Mesendoderm (in vitro differentiated cells): ENCODE results near the gene ADGRG3.

Experiments
- DNase-seq: peaks from one replicate; pipeline ENCODE4 v3.0.0; 2013
- H2AK5ac ChIP-seq: 2 replicates; pipeline ENCODE4 v1.6.1; 2013; ENCODE audit warnings: low read length, inconsistent platforms
- H2BK120ac ChIP-seq: 2 replicates; pipeline ENCODE4 v1.6.1; 2013; ENCODE audit warnings: low read depth, mild to moderate bottlenecking, low read length, moderate library complexity, mixed read lengths
- H2BK15ac ChIP-seq: replicated peaks from 2 replicates; pipeline ENCODE4 v1.6.1; 2013; ENCODE audit warnings: low read depth, mild to moderate bottlenecking, moderate library complexity
- H2BK5ac ChIP-seq: 2 replicates; pipeline ENCODE4 v1.6.1; 2013; ENCODE audit warnings: low read length, inconsistent platforms
- H3K18ac ChIP-seq: 2 replicates; pipeline ENCODE4 v1.6.1; 2013; ENCODE audit warnings: mild to moderate bottlenecking, low read length, mixed read lengths
- H3K23ac ChIP-seq: one replicate; pipeline ENCODE4 v1.6.1; 2013; ENCODE audit warnings: low read length
- H3K27ac ChIP-seq: 2 replicates; pipeline ENCODE4 v1.5.1; 2013; ENCODE audit warnings: low read depth, mild to moderate bottlenecking, inconsistent platforms, low read length, moderate library complexity
- H3K27me3 ChIP-seq: 2 replicates; pipeline ENCODE4 v1.6.1; 2013; ENCODE audit warnings: low read length, control low read depth, mild to moderate bottlenecking, inconsistent platforms; ENCODE audit not compliant: insufficient read depth, poor library complexity
- H3K36me3 ChIP-seq: 2 replicates; pipeline ENCODE4 v1.6.1; 2013; ENCODE audit warnings: low read length, inconsistent platforms; ENCODE audit not compliant: control insufficient read depth, insufficient read depth
- H3K4ac ChIP-seq: one replicate; pipeline ENCODE4 v1.6.1; 2013; ENCODE audit warnings: low read depth, mild to moderate bottlenecking, low read length, moderate library complexity
- H3K4me1 ChIP-seq: 2 replicates; pipeline ENCODE4 v1.6.1; 2013; ENCODE audit warnings: low read depth, low read length, inconsistent platforms; ENCODE audit not compliant: control insufficient read depth
- H3K4me2 ChIP-seq: 2 replicates; pipeline ENCODE4 v1.6.1; 2013; ENCODE audit warnings: low read length
- H3K4me3 ChIP-seq: 2 replicates; pipeline ENCODE4 v1.5.1; 2013; ENCODE audit warnings: mild to moderate bottlenecking, low read length
- H3K56ac ChIP-seq: one replicate; pipeline ENCODE4 v1.6.1; 2013; ENCODE audit warnings: low read length
- H3K79me1 ChIP-seq: 2 replicates; pipeline ENCODE4 v1.6.1; 2013; ENCODE audit warnings: low read length, inconsistent platforms
- H3K79me2 ChIP-seq: 2 replicates; pipeline ENCODE4 v1.6.1; 2013; ENCODE audit warnings: mild to moderate bottlenecking, low read length; ENCODE audit not compliant: control insufficient read depth, insufficient read depth
- H3K9ac ChIP-seq: 2 replicates; pipeline ENCODE4 v1.6.1; 2013; ENCODE audit warnings: low read length, inconsistent platforms
- H4K5ac ChIP-seq: one replicate; pipeline ENCODE4 v1.6.1; 2013; ENCODE audit warnings: low read length
- H4K8ac ChIP-seq: one replicate; pipeline ENCODE4 v1.6.1; 2013; ENCODE audit warnings: low read depth, mild to moderate bottlenecking, control low read depth, low read length, moderate library complexity
- WGBS: extraction: QIAGEN DNeasy Blood & Tissue Kit; methylation state at CpG from one replicate; pipeline ENCODE4 v1.1.7; 2013; ENCODE audit warnings: low lambda C conversion rate, missing lambda C conversion rate; ENCODE audit not compliant: insufficient coverage; ENCODE audit errors: extremely low coverage; 5-methylcytosine and 5-hydroxymethylcytosine counted together

The ADGRG3 gene

DNA sequence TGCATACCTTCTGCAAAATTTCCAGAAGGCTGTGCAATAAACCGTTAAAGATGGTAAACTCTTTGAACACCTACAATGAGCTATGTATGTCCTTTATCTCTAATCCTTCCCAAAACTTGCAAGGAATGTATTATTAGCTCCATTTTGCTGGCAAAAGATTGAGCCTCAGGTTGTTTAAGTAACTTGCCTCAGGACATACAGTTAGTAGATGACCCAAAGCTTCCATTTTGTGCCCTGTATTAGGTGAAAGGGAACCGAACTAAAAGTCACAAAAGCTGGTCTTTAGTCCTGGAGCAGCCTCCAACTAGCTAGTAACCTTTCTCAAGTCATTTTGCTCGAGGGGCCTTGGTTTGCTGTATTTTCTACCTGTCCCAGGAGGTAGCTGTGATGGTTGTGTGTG, 4.3 kb downstream of the ADGRG3 start:
- H4K5ac ChIP-seq = no peak overlapping the region
- H3K79me1 ChIP-seq = no peaks in the 10 kb centered on the region
- no peak overlapping the region for H3K4me2 ChIP-seq
- no peaks in the 10 kb centered on the region for H3K36me3 ChIP-seq
- no peak overlapping the region for H3K27ac ChIP-seq
- DNase-seq = no peak
- no peak overlapping the region for H3K56ac ChIP-seq
- no peak overlapping the region for H3K18ac ChIP-seq
- H3K27me3 ChIP-seq = no peaks in the 10 kb centered on the region
- peaks cover 8% of the 10 kb centered on the region for H3K4me1 ChIP-seq
- no peak overlapping the region for H2BK5ac ChIP-seq
- H4K8ac ChIP-seq = no peak overlapping the region
- no peak overlapping the region for H3K4ac ChIP-seq
- H3K4me3 ChIP-seq = no peak overlapping the region
- WGBS = no CpG with 5 or more reads among the region's 3 CpGs
- H2BK120ac ChIP-seq = no peak overlapping the region
- H2BK15ac ChIP-seq = no peak overlapping the region
- H3K9ac ChIP-seq = no peak overlapping the region
- H3K23ac ChIP-seq = no peak overlapping the region
- H3K79me2 ChIP-seq = no peaks in the 10 kb centered on the region
- H2AK5ac ChIP-seq = no peak overlapping the region

DNA sequence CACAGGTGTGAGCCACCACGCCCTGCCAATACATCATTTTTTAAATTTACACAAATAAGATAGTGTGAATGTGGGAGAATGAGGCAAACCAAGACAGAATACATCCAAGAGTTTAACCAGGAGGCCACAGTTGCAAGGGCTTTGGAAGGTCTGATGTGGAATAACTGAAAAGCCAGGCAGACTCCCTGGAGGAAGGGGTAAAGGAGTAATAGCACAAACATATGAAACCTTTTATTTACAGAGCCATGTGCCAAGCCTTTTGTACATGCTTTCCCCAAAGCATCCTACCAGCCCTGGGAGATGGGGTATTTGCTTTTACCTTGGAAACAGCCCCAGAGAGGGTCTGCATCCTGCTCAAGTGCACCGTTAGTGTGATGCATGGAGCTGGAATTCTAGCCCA, 4.7 kb downstream of the ADGRG3 start:
- Histone ChIP-seq H3K18ac (no peak overlapping the region), H3K79me2 (no peaks in the 10 kb centered on the region), H4K5ac (no peak overlapping the region), H2AK5ac (no peak overlapping the region), H3K23ac (no peak overlapping the region), H3K4me1 (peaks cover 8% of the 10 kb centered on the region), H3K27me3 (no peaks in the 10 kb centered on the region), H3K9ac (no peak overlapping the region), H3K4me2 (no peak overlapping the region), H3K27ac (no peak overlapping the region), H4K8ac (no peak overlapping the region), H3K4ac (no peak overlapping the region), H2BK5ac (no peak overlapping the region), H3K56ac (no peak overlapping the region), H3K36me3 (no peaks in the 10 kb centered on the region), H3K4me3 (no peak overlapping the region), H3K79me1 (no peaks in the 10 kb centered on the region), H2BK120ac (no peak overlapping the region), H2BK15ac (no peak overlapping the region)
- no peak for DNase-seq
- no CpG with 5 or more reads among the region's 2 CpGs for WGBS

DNA sequence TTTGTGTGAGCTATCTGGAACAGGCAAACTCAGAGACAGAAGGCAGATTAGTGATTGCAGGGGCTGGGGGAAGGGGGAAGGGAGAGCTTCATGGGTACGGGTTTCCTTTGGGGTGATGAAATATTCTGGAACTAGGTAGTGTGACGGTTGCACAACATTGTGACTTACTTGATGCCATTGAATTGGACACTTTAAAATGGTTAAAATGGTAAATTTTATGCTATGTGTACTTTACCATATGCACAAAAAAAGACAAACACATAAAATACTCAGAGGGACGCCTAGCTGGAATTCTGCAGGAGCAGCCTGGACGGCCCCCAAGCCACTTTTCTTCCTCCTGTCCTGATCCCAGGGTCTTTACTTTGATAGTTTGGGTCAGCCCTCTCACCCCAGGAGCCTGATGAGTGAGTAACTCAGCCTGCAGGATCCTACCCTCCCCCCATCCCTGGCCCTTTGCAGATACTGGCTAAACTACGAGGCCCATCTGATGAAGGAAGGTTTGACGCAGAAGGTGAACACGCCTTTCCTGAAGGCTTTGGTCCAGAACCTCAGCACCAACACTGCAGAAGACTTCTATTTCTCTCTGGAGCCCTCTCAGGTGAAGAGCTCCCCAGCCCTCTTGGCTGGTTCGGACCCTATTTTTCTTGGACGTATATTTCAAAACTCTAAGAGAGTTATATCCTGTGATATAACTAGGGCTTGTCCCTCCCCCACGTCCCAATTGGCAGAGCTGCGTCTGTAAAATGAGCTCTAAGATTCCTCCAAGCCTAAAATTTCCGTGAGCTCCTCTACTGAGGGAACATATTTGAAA, 7.8 kb downstream of the ADGRG3 start:
- H3K4me3 ChIP-seq = no peak overlapping the region
- H2BK120ac ChIP-seq = no peak overlapping the region
- no peak overlapping the region for H2BK15ac ChIP-seq
- H4K8ac ChIP-seq = no peak overlapping the region
- H3K18ac ChIP-seq = no peak overlapping the region
- H3K4ac ChIP-seq = no peak overlapping the region
- no CpG with 5 or more reads among the region's 12 CpGs for WGBS
- H3K36me3 ChIP-seq = no peaks in the 10 kb centered on the region
- no peaks in the 10 kb centered on the region for H3K79me2 ChIP-seq
- no peaks in the 10 kb centered on the region for H3K27me3 ChIP-seq
- H2AK5ac ChIP-seq = no peak overlapping the region
- no peak overlapping the region for H4K5ac ChIP-seq
- DNase-seq = peak; percentile 83
- peak overlapping the region; percentile 34 for H3K4me2 ChIP-seq
- no peak overlapping the region for H3K23ac ChIP-seq
- H2BK5ac ChIP-seq = no peak overlapping the region
- no peak overlapping the region for H3K9ac ChIP-seq
- H3K4me1 ChIP-seq = peaks cover 8% of the 10 kb centered on the region
- no peaks in the 10 kb centered on the region for H3K79me1 ChIP-seq
- no peak overlapping the region for H3K27ac ChIP-seq
- peak overlapping the region; percentile 7 for H3K56ac ChIP-seq

DNA sequence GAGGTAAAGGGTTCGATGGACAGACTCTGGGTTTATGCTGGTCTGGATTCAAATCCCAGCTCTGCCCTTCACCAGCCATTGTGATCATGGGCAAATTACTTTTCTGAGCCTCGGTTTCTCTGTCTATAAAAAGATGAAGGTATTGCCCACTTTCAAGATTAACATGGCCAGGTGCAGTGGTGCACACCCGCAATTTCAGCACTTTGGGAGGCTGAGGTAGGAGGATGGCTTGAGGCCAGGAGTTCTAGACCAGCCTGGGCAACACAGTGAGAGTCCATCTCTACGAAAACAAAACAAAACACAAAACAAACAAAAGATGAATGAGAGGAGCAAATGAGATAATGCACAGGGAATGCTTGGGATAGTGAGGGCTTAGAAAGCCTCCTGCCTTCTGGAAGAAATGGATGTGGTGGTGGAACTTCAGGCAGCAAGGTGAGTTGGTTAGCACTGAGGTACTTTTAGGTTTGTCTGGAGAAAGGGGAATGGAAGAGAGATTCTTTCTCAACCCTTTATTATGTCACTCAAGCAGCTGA, 8.5 kb downstream of the ADGRG3 start:
- H3K18ac ChIP-seq = no peak overlapping the region
- no peak overlapping the region for H2AK5ac ChIP-seq
- H4K5ac ChIP-seq = no peak overlapping the region
- H3K36me3 ChIP-seq = no peaks in the 10 kb centered on the region
- H2BK15ac ChIP-seq = no peak overlapping the region
- H3K27me3 ChIP-seq = no peaks in the 10 kb centered on the region
- no peak overlapping the region for H2BK5ac ChIP-seq
- H3K9ac ChIP-seq = no peak overlapping the region
- no peaks in the 10 kb centered on the region for H3K79me2 ChIP-seq
- H3K4me1 ChIP-seq = peaks cover 8% of the 10 kb centered on the region
- no peak overlapping the region for H4K8ac ChIP-seq
- no peak overlapping the region for H3K4me3 ChIP-seq
- no peak overlapping the region for H3K4ac ChIP-seq
- H3K79me1 ChIP-seq = no peaks in the 10 kb centered on the region
- no CpG with 5 or more reads among the region's 4 CpGs for WGBS
- peak overlapping the region; percentile 7 for H3K56ac ChIP-seq
- DNase-seq = no peak
- no peak overlapping the region for H3K23ac ChIP-seq
- no peak overlapping the region for H2BK120ac ChIP-seq
- no peak overlapping the region for H3K4me2 ChIP-seq
- H3K27ac ChIP-seq = no peak overlapping the region

DNA sequence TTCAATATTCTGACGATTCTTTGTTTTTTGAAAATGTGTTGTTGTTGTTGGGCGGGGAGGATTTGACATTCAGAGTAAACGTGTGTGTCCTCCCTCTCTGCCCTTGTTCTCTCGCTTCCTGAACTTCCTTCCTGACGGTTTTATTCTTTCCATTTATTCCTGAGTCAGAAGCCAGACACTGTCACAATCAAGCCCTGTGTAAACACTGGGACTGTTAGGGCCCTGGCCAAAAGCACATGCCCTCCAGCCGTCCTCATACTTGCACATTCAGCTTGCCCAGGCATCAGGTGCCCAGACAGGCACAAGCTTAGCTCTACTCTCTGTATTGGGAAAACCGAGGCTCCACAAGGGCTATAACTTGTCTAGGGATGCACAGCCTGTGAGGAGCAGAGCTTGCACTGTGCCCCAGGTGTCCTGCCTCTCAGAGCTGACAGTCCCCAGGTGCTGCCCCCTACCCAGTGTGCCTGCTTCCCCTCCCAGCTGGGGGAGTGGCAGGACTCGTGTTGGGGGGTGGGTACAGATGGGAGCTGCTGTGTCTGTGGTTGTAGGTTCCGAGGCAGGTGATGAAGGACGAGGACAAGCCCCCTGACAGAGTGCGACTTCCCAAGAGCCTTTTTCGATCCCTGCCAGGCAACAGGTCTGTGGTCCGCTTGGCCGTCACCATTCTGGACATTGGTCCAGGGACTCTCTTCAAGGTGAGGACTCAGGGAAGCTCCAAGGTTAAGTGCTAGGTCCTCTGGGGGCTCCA, 9.7 kb downstream of the ADGRG3 start:
- Histone ChIP-seq H2BK120ac (no peak overlapping the region), H3K56ac (no peak overlapping the region), H2BK15ac (no peak overlapping the region), H3K4me1 (peaks cover 8% of the 10 kb centered on the region), H4K8ac (no peak overlapping the region), H3K36me3 (no peaks in the 10 kb centered on the region), H3K9ac (no peak overlapping the region), H2AK5ac (no peak overlapping the region), H3K4me3 (no peak overlapping the region), H3K4me2 (no peak overlapping the region), H4K5ac (no peak overlapping the region), H3K18ac (no peak overlapping the region), H3K27ac (no peak overlapping the region), H2BK5ac (no peak overlapping the region), H3K79me1 (no peaks in the 10 kb centered on the region), H3K79me2 (no peaks in the 10 kb centered on the region), H3K4ac (no peak overlapping the region), H3K23ac (no peak overlapping the region), H3K27me3 (no peaks in the 10 kb centered on the region)
- WGBS = 100% methylated on average over 3 of the region's 14 CpGs
- DNase-seq = no peak
